ENCODE measurements around the gene CLDND1.

CLDND1 gene

DNA sequence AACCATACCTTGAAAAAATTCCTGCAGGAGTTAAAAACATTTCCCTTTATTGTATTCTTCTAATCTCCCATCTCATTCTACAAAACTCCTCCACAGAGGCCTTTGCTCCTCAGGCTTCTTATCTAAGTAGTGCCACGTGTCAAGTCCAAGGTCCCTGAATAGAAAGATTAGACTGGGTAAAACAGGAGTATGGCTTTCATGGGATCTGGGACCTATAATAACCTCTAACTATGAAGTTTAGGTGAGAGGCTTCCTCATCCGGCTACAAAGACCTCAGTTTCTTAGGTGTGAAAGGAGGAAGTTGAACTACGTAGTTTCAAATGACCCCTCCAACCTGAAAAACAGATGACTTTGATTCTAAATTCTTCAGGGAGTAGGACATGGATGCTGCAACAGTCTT lies 29.1 kb upstream of the CLDND1 start:
- DNase-seq (ENCODE audit: low read depth): no peak

GRCh38 chr3:98551236-98551635 lies 28.5 kb upstream of the CLDND1 start:
- no peak for DNase-seq (ENCODE audit: low read depth)

DNA sequence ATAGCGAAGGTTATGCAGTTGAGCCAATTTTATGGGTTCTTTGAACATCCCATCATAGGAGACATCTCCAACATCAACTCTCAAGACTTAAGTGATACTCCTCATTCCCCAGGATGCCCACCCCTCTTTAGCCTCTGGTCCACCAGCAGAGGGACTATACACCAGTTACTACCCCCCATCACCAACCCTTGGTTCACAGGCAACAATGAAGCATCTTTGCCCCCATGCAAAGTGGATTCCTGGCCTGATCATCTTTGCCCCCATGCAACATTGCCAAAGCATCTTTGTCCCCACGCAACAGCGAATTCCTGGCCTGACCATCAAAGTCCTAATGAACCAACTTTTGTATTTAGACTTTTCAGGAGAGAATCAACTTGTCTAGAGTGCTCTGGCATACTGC lies 28.1 kb upstream of the CLDND1 start:
- DNase-seq (ENCODE audit: low read depth): no peak

- no peak for DNase-seq (ENCODE audit: low read depth)
Observed at GRCh38 chr3:98548544-98548943, 25.8 kb upstream of the CLDND1 start.

- DNase-seq (ENCODE audit: low read depth): no peak
Observed at GRCh38 chr3:98545940-98546339, 23.2 kb upstream of the CLDND1 start.

GRCh38 chr3:98542623-98543022 lies 19.9 kb upstream of the CLDND1 start:
- no peak for DNase-seq (ENCODE audit: low read depth)

GRCh38 chr3:98541695-98542094 lies 19.0 kb upstream of the CLDND1 start:
- no peak for DNase-seq (ENCODE audit: low read depth)

DNA sequence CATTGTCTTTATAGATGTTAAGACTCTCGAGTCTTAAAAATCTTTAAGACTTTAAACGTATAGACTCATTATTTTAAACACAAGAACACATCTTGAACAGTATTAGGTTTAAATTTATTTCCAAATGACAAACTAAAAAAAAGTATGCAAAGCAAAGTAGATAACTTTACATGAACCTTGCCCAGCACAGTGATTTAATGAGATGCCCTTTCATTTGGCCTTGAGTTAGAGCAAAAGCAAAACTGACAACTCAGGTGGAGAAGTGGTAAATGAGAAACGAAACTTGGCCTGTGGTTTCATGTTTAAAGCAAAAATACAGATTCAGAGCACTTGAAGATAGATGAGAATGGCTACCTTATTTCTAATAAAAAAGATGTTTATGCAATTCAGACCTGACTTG lies 17.6 kb upstream of the CLDND1 start:
- no peak for DNase-seq (ENCODE audit: low read depth)

DNA sequence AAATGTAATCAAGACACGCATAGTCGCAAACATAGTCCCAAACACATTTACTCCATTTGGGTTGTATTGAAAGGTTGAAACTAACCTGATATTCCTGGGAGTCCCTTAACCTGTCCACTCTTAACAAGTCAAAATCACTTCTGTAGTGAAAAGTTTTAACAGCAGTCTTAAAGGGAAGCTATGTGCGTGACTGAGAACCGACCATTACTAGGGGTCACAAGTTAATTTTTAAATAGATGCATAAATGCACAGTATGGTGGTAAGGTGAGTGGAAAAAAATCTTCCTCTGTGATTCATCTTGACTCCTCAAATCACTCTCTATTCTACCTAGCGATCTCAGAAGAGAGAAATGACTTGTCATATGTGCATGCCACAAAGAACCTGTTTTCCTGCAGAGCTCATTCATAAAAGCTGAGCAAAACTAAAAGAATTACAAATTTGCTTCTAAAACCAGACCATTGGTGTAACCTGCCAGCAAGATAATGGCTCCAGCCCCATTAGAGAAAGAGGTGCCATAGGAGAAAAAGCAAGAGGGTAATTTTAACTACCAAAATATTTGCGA lies 13.8 kb upstream of the CLDND1 start:
- no peak for DNase-seq (ENCODE audit: low read depth)

- no peak for DNase-seq (ENCODE audit: low read depth)
Observed at GRCh38 chr3:98534734-98535133, 12.0 kb upstream of the CLDND1 start.

GRCh38 chr3:98534168-98534567 lies 11.5 kb upstream of the CLDND1 start:
- DNase-seq (ENCODE audit: low read depth): no peak

DNA sequence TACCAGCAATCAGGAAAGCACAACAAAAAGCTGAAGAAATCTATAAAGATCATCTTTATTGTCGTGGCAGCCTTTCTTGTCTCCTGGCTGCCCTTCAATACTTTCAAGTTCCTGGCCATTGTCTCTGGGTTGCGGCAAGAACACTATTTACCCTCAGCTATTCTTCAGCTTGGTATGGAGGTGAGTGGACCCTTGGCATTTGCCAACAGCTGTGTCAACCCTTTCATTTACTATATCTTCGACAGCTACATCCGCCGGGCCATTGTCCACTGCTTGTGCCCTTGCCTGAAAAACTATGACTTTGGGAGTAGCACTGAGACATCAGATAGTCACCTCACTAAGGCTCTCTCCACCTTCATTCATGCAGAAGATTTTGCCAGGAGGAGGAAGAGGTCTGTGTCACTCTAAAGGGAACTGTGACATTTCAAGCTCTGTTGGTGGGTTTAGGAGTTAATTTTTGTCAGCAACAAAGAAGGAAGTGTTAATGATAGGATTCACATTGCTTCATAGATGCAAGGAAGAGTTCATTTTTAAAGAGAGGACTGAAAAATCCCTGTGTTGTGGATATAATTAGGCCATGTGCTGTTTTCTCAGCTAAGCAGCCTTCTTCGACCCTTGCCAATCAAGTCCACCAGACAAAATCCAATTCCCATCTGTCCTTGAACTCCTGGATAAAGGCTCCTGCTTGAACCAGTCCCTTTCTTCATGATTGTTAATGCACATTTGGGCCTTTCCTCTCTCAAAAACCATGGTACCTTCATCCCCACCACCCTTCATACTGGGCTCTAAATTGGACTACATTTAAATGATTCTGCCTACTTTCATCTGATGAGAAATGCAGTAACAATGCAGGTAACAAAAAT lies 10.2 kb upstream of the CLDND1 start:
- DNase-seq (ENCODE audit: low read depth): no peak

- DNase-seq (ENCODE audit: low read depth): no peak
Observed at GRCh38 chr3:98532275-98532637, 9.6 kb upstream of the CLDND1 start.

GRCh38 chr3:98531622-98532274 lies 9.0 kb upstream of the CLDND1 start, which contains the start of gene GPR15:
Gene GPR15, plus strand, starts transcription at chr3:98531978. Its CDS starts 56 bp downstream, at chr3:98532034.
- no peak for DNase-seq (ENCODE audit: low read depth)

- no peak for DNase-seq (ENCODE audit: low read depth)
Observed at GRCh38 chr3:98530676-98531075, 8.0 kb upstream of the CLDND1 start.

DNA sequence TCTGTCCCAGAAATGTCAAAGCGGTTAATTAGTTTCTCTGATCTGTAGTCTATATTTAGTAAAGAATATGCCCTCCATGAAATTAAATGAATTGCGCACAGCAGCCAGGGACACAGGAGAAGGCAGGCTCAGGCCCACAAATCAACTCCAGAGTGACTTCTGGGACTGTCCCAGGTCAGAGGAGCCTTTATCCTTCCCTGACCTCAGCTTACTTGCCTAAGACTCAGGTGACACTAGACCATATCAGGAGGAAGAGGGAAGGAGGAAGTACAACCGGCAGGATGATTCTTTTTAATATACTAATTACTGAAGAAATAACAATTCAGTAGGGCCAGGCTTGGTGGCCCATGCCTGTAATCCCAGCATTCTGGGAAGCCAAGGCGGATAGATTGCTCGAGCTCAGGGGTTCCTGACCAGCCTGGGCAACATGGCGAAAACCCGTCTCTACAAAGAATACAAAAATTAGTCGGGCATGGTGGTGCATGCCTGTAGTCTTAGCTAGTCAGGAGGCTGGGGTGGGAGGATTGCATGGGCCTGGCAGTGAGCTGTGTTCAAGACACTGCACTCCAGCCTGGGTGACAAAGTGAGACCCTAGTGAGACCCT lies 7.3 kb upstream of the CLDND1 start:
- DNase-seq (ENCODE audit: low read depth): no peak

DNA sequence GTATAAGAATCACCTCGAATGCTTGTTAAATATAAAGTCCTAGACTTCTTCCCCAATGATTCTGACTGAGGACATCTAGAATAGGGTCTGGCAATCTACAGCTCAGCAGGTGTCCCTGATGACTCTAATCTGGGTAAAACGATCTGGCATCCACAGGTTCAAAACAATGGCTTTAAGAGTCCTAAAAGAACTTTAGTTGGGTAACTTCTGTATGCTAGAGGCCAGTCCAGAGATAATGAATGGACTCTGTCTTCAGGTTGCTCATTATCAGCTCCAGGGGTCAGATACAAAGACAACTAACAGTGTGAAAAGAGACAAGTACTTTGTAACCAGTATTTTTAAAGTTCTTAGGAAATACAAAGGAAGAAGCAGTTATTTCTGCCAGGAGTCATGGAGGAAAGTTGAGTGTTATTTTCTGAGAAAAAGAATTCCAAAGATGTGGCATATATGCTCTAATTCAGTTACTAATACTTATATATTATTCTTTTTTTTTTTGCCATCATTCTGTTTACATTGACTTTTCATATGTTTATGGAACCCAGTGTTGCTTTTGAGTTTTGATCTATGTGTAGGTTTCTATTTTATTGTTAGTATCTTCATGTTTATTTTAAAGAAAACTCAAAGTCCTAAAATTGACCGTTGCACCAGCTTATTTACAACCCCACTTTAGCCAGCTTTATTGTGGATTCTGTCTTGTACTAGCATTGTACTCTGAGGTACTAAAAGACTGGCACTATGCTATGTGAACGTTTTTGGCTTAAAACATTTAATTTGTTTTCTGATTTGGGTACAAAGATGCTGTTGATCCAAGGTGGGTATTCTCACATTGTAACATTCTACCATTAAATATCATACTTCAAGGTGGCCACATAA lies 6.0 kb upstream of the CLDND1 start:
- DNase-seq (ENCODE audit: low read depth): no peak

DNA sequence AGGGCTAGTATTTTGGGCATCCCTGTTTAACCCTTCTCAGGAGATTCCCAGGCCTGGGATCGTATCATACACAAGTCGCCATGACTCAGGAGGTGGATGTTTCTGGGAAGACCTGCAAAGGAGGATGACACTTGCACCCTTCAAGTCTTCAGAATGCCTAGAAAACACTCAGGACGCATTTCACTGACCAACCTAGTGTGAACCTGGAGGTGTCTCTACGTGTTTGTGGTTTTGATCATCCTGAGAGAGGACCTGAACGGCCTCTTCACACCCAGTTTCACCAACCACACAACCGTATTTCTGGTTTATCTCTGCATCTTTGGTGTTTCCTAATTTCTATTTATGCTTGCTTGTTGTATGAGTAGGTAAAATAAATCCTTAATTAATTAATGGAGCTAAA lies 2.8 kb upstream of the CLDND1 start:
- no peak for DNase-seq (ENCODE audit: low read depth)

DNA sequence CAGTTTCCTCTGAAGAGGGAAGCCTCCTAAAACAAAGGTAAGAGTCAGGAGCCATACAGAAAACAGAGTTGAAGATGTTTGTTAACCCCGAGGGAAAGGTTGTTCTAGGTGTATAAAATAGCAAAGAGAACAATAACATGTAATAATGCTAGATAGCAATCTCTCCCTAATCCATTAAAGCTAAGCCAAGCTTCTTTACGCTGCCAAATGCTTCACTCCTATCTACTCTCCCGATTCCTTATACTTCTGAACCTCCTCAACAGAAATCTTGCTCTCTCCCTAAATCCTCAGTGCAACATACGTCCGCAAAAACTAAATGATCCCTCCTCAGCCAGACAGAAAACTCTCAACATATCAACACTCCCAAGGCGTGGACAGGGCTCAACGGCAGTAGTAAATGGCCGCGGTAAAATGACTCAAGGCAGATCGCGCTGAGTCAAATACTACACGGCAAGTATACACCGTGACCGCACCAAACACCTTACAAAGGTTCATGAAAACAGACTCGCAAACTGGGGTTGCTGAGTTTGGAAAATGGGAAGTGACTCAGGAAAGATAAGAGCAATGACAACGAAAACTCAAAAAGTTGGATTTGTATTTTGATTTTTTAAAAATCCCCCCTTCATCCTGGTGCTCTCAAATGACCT lies 682 bp downstream of the CLDND1 start:
- DNase-seq (ENCODE audit: low read depth): peak; percentile 68

- DNase-seq (ENCODE audit: low read depth): peak; percentile 8
Observed at GRCh38 chr3:98519351-98519750, 3.4 kb downstream of the CLDND1 start.

DNA sequence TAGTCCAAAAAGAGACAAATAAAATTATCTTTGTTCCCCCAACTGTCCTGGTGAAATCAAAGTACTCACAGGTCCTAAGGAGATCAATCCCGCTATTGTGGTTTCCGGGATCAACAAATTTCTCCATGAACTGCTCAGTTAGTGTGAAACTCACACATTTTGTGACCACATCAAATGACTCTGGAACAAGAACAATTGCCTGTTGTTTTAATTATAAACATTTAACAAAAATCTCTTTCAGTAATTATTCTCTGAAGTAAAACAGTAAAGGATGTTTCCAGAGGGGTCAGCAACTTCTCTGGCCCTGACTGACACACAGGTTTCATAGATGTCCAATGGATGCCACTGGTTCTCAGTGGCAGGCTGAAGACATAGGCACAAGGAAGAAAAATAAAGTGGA lies 3.9 kb downstream of the CLDND1 start:
- DNase-seq (ENCODE audit: low read depth): no peak
